Duodenal mucosa (tissue), 2 donors: ENCODE measurements around the gene ZNF324.
"Not testable (repeated sequence)": the region's sequence is repeated elsewhere in the genome, so short reads cannot be mapped to it uniquely, and the experiment has no call there.

ENCODE experiments used
- H3K27ac ChIP-seq: one replicate; pipeline ENCODE4 v1.7.0; 2013; ENCODE audit warnings: low read depth, low read length
- H3K27me3 ChIP-seq, 2 donors: one replicate each; pipeline ENCODE4 v1.7.0; 2013; ENCODE audit warnings: low read length in 2 of 2, control low read depth in 1 of 2; ENCODE audit not compliant: insufficient read depth in 2 of 2, control insufficient read depth in 1 of 2
- H3K36me3 ChIP-seq, 2 donors: one replicate each; pipeline ENCODE4 v1.7.0; 2013; ENCODE audit warnings: low read length in 2 of 2, control low read depth in 1 of 2; ENCODE audit not compliant: insufficient read depth in 2 of 2, control insufficient read depth in 1 of 2
- H3K4me1 ChIP-seq, 2 donors: one replicate each; pipeline ENCODE4 v1.7.0; 2013; ENCODE audit warnings: low read length in 2 of 2, control low read depth in 1 of 2; ENCODE audit not compliant: insufficient read depth in 2 of 2, control insufficient read depth in 1 of 2
- H3K4me3 ChIP-seq, 2 donors: one replicate each; pipeline ENCODE4 v1.7.0; 2013; ENCODE audit warnings: low read length in 2 of 2, low read depth in 1 of 2
- H3K9ac ChIP-seq, 2 donors: one replicate each; pipeline ENCODE4 v1.7.0; 2013; ENCODE audit warnings: low read length in 2 of 2, low read depth in 1 of 2
- H3K9me3 ChIP-seq, 2 donors: one replicate each; pipeline ENCODE4 v1.7.0; 2013; ENCODE audit warnings: low read length in 2 of 2, control low read depth in 1 of 2; ENCODE audit not compliant: control insufficient read depth in 1 of 2

Gene ZNF324

DNA sequence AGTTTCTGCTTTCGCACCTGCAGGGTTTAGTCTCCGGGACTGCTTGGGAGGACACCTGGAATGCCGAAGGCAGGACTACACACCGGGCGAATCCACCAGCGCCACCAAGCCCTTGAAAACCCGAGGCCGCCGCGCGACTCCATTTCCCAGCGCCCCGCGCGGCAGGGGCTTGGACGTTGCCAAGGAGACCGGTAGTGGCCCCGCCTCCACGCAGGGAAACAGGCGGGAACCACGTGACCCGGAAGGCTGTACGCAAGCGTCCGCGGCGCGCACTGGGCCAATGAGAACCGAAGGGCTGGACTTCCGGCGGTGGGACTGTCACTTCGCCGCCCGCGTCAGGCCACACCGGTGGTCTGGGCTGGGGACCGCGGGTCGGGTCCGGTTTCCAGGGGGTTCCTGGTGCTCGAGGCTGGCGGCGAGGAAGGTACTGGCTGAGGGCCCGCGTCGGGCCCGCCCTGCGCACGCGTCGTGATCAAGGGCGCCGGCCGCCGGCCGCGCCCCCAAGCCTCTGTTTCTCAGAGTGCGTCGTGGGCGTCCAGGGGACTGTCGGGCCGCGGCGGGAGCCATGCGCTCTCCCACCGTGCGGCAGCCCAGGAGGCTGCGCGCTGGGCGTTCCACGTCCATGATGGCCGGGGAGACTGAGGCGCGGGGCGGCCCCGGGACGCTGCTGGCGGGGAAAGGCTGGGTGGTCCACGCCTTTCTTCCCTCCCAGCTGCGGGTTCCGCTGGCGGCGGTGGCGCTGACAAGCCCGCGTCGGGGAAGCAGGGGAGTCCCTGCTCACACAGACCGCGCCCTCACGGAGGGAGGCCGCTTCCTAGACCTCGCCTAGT lies at the start of gene ZNF324:
TSS of gene ZNF324 (plus strand) at position 321 of the 830 bp plus-strand sequence. CDS start 2,106 bp downstream, outside the sequence.
- Histone ChIP-seq H3K4me3 (peak within 1 kb of the TSS; percentile 85 to 88), H3K9me3 (no peaks in the 10 kb centered on the region), H3K27ac (peak within 1 kb of the TSS; percentile 50), H3K4me1 (peaks cover 12 to 14% of the 10 kb centered on the region in 2 donors), H3K9ac (peak within 1 kb of the TSS; percentile 65 to 72), H3K36me3 (peaks cover under 1 to 16% of the 10 kb centered on the region in 2 donors), H3K27me3 (no peaks in the 10 kb centered on the region)

DNA sequence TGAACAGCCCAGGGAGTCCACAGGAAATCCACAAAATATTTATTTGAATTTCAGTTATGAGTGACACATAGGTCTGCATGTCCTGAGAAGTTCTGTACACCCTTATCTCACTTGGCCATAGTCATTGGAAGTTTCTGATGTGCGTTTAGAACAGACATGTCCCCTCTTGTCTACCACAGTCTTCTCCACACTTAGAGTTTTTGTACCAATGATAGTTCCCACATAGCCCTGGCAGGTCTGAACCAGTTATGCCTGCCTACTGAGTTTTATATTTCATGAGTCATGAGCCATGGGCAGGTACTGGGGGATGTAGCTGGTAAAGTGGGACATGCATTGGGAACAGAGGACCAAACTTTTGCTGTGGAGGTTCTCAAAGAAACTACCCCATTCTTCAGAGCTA lies 38.3 kb upstream of the ZNF324 start:
- no peaks in the 10 kb centered on the region for H3K27me3 ChIP-seq
- peaks cover 55 to 63% of the 10 kb centered on the region in 2 donors for H3K9me3 ChIP-seq
- no peak overlapping the region for H3K4me3 ChIP-seq
- H3K27ac ChIP-seq = no peak overlapping the region
- no peaks in the 10 kb centered on the region for H3K4me1 ChIP-seq
- H3K9ac ChIP-seq = no peak overlapping the region
- H3K36me3 ChIP-seq = peaks cover 14 to 20% of the 10 kb centered on the region in 2 donors

DNA sequence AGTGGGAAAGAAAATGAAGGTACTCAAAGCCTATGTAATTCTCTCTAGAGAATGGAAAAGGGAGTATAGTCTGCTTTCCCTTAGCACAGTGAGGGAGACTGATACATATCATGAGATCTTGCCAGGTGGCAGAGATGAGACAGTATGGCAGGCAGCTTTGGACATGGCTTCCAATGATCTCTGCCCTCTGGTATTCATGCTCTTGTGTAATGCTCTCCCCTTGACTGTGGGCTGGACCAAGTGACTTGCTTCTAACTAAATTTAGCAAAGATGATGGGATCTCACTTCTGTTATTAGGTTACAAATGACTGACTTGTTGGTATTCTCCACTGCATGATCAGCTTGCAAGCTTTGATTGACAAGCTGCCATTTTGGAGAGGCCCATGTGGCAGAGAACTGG lies 37.1 kb upstream of the ZNF324 start:
- peaks cover 25 to 30% of the 10 kb centered on the region in 2 donors for H3K36me3 ChIP-seq

DNA sequence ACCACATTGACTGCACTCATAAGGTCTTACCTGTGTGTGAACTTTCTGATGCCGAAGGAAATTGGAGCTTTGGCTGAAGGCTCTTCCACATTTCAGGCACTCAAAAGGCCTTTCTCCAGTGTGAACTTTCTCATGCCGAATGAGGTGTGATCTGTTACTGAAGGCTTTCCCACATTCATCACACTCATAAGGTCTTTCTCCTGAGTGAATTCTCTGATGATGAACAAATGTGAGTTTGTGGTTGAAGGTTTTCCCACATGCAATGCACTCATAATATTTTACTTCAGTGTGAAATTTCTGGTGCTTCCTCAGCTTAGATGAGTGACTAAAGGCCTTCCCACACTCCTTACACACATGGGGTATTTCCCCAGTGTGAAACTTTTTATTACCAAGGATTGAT lies 32.7 kb upstream of the ZNF324 start:
- Histone ChIP-seq H3K9me3 (peaks cover 81 to 92% of the 10 kb centered on the region in 2 donors), H3K27me3 (no peaks in the 10 kb centered on the region), H3K36me3 (peaks cover 50 to 57% of the 10 kb centered on the region in 2 donors), H3K4me1 (peaks cover 2 to 3% of the 10 kb centered on the region in 2 donors), H3K27ac (no peak overlapping the region), H3K9ac (no peak overlapping the region), H3K4me3 (peak overlapping the region; percentile 23 to 50)

More for the DNA sequence above, 37.1 kb upstream of the ZNF324 start:
- H3K9ac ChIP-seq = no peak overlapping the region
- H3K4me3 ChIP-seq = no peak overlapping the region
- H3K4me1 ChIP-seq = no peaks in the 10 kb centered on the region
- H3K9me3 ChIP-seq = peaks cover 66 to 74% of the 10 kb centered on the region in 2 donors
- no peaks in the 10 kb centered on the region for H3K27me3 ChIP-seq
- H3K27ac ChIP-seq = no peak overlapping the region

DNA sequence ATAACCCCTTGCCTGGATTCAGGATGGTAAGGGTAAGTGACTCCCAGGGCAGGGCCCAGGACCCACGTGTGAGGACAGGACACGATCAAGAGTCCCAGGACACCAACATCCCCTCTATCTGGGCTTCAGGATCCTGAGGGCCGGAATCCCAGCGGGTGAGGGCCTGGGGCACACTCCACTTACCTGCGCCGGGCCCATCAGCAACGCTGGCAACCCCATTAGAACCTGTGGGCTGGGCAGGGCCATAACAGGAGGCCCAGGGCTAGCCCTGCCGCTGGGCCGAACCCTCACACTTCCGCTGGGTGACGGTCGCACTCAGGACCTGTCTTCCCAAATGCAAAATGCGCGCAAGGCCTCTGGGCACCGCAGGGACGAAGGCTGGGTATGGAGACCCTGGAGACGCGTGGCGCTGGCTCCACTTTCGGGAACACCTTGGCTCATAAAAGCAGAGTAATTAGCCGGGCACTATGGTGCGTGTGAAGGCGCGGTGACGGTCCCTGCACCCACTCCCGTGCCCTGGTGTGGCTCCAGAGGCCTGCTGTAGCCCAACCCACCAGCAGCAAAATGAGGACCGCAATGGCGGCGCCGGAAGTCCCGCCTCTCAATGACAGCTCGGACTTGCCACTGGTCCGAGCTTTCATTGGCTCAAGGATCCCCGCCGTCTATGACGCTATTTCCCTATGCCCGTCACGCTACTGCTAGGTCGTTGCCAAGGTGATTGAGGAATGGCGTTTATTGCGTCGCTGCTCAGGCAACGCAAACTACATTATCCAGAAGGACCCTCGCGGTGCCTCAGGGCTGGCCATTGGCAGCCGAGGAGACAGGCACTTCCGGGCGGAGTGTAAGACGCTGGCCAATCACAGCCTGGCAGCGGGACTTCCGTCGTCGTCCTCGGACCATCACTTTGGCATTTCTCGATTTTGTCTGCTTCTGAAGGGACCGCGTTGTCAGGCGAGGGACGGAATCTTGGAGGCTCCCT lies 27.0 kb upstream of the ZNF324 start, which contains the start of gene ZNF132:
TSS of gene ZNF132 (minus strand) at position 578 of the 979 bp plus-strand sequence. CDS start at position 246, 332 bp downstream.
- H3K27ac ChIP-seq = peak within 1 kb of the TSS; percentile 55
- H3K9ac ChIP-seq = peak within 1 kb of the TSS; percentile 56 to 70
- peaks cover 19 to 31% of the 10 kb centered on the region in 2 donors for H3K36me3 ChIP-seq
- peak within 1 kb of the TSS; percentile 82 to 87 for H3K4me3 ChIP-seq
- peaks cover 15 to 16% of the 10 kb centered on the region in 2 donors for H3K4me1 ChIP-seq
- no peaks in the 10 kb centered on the region for H3K27me3 ChIP-seq
- peaks cover 33 to 44% of the 10 kb centered on the region in 2 donors for H3K9me3 ChIP-seq

DNA sequence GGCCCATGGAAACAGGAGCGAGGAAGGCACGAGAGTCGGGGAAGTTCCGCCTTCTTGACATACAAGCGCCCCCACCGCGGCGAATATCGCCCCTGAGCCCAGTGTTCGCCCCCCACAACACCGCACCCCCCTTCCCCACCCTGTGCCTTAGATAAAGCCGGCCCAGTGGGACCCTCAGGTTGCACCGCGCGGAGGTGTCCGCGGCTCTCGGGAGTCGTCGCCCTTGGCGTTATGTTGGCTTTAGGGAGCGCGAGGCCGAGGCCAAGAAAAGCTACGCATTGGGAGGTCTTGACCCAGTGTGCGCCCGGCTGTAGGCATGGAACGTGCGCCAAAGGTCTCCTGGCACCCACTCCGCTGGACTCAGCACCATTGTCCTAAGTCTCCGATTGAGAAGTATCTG lies 26.3 kb upstream of the ZNF324 start:
- Histone ChIP-seq H3K4me3 (peak overlapping the region; percentile 82 to 87), H3K4me1 (peaks cover 15 to 16% of the 10 kb centered on the region in 2 donors), H3K9ac (no peak overlapping the region), H3K27ac (peak overlapping the region; percentile 55), H3K36me3 (peaks cover 13 to 24% of the 10 kb centered on the region in 2 donors), H3K27me3 (no peaks in the 10 kb centered on the region), H3K9me3 (peaks cover 26 to 37% of the 10 kb centered on the region in 2 donors)

DNA sequence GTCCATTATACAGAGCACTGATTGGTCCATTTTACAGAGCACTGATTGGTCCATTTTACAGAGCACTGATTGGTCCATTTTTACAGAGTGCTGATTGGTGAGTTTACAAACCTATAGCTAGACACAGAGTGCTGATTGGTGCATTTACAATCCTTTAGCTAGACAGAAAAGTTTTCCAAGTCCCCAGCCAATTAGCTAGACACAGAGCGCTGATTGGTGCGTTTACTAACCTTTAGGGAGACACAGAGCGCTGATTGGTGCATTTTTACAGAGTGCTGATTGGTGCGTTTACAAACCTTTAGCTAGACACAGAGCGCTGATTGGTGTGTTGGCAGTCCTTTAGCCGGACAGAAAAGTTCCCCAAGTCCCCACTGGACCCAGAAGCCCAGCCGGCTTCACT lies 23.9 kb upstream of the ZNF324 start:
- H3K4me3 ChIP-seq, H3K36me3 ChIP-seq: not testable (repeated sequence)

DNA sequence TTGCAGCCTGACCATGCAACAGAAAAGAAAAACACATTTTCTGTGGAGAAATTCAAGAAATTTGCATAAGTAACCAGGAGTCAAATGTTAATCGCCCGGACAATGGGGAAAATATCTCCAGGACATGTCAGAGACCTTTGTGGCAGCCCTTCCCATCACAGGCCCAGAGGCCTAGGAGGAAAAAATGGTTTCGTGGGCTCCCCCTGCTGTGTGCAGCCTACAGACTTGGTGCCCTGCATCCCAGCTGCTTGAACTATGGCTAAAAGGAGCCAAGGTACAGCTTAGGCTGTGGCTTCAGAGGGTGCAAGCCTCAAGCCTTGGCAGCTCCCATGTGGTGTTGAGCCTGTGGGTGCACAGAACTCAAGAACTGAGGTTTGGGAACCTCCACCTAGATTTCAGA lies 18.0 kb upstream of the ZNF324 start:
- not testable (repeated sequence) for H3K27ac ChIP-seq, H3K4me1 ChIP-seq, H3K4me3 ChIP-seq, H3K27me3 ChIP-seq, H3K9ac ChIP-seq, H3K36me3 ChIP-seq
- H3K9me3 ChIP-seq = peaks cover 0 to 12% of the 10 kb centered on the region in 2 donors

More for the DNA sequence above, 23.9 kb upstream of the ZNF324 start:
- not testable (repeated sequence) for H3K27me3 ChIP-seq, H3K9ac ChIP-seq, H3K27ac ChIP-seq
- Histone ChIP-seq H3K4me1 (peaks cover 15 to 16% of the 10 kb centered on the region in 2 donors), H3K9me3 (peaks cover 11 to 15% of the 10 kb centered on the region in 2 donors)

DNA sequence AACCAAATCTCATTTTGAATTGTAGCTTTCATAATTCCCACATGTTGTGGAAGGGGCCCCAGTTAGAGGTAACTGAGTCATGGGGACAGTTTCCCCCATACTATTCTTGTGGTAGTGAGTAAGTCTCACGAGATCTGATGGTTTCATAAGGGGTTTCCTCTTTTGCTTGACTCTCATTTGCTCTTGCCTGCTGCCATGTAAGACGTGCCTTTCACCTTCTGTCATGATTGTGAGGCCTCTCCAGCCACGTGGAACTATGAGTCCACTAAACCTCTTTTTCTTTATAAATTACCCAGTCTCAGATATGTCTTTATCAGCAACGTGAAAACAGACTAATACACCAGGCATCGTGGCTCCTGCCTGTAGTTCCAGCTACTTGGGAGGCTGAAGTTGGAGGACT lies 16.9 kb upstream of the ZNF324 start:
- H3K27ac ChIP-seq, H3K27me3 ChIP-seq, H3K4me1 ChIP-seq, H3K4me3 ChIP-seq, H3K9ac ChIP-seq: not testable (repeated sequence)
- Histone ChIP-seq H3K36me3 (peaks cover 4 to 12% of the 10 kb centered on the region in 2 donors), H3K9me3 (peaks cover 0 to 12% of the 10 kb centered on the region in 2 donors)
